Amniotic stem cell (primary cell): Measurements from ENCODE around the gene WNT3A.

Experiments used
- DNase-seq: peaks from one replicate; lab custom pipeline; 2025; lab: John Stamatoyannopoulos, UW

The WNT3A gene

DNA sequence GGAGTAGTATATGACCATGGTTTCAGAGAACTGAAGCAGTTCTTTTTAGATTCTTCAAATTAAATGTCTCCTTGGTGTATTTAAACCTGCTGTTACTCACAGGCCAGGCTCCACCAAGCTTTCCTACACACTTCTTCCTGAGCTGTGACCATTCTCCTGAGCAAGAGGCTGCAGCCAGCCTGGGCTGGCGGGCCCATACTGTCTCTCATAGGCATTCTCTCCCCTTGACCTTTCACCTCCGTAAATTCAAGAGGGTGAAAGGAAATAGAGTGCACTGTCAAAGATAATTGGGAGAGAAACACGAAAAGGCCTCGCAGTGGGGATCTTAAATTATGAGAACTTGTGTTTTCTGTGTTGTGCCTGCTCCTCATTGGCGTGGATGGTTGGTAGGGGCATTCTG is 78.0 kb downstream of the WNT3A start:
- DNase-seq = no peak

- no peak for DNase-seq
Observed at GRCh38 chr1:228085287-228085951, 78.6 kb downstream of the WNT3A start.

DNA sequence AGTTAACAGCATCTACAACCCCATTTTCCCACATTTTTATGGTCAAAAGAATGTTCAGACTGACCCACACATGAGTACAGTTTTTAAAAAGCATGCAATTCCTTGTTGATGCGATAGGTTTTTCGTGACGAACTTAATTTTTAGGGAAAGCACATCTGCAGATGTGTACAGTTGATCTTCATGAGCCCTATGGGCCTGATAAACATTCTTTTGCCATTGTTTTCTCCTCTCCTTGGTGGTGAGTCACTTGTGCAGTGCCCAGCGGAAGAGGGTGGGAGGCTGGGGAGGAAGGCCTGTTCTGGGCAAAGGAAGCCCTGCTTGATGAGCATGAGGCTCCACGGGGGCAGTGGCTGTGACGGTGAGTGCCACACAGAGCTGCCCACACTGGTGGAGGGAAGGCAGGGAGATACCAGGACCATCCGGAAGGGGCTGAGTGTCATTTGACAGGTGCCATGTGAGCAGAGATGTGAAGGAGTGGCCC is 81.0 kb downstream of the WNT3A start:
- DNase-seq = no peak

DNA sequence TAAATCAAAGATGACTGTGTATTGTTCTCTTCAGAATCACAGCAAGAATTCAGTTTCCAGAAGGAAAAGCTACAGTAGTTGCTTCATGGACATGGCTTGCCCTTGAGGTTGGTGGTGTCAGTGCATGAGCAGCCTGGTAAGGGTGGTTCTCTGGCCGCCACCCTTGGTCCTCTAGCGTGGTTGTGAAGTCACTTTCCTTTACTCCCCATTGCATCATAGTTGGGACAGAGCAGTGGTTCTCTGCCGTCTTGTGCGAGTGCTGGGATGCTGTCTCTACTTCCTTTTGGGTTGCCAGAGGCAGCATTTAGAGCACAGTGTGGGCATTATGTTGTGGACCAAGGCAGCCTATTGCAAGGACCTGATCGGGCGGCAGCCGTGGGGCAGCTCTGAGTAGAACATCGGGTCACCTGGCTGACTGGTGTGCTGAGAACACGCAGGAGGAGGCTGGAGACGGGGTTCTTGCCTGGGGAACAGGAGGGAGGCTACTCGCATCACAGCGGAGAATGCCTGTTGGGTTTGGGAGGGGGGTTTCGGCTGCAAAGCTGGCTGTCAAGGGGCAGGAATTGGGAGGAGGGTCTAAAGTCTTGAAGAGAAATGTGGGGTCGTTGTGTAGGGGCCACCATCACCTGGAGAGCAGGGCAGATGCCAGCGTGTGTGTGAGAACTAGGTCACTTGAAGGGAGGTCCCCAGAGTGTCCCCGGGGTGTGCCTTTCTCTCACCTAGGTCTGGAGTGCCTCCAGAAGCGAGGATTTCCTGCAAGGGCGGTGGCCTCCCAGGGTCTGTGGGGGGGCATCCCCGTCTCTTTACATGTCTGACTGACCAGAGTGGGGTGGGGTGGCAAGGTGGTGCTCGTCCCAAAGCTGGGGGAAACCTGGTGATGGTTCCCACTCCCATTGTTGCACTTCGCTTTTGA is 82.0 kb downstream of the WNT3A start:
- DNase-seq = no peak

GRCh38 chr1:228089519-228090380 is 83.0 kb downstream of the WNT3A start:
- DNase-seq = no peak

DNA sequence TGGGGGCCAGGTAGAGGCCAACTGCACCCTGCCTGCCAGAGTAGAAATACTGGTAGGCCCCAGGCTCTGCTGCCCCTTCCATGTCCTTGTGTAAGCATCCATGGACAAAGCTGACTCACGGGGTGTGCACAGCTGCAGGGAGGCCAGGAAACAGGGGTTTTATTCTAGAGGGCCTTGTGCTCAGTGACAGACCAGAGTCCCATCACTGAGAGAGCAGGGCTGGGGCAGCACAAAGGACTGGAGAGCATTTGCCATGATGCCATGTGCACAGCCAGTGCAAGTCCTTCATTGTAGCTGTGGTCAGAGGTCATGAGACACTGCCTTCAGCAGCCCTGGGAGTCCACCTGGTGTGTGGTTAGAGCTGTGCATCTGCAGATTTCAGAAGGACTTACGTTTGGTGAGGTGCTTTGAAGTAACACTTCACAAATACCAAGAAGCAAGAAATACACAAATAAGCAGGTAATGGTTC is 83.8 kb downstream of the WNT3A start:
- no peak for DNase-seq

- no peak for DNase-seq
Observed at GRCh38 chr1:228091084-228091483, 84.3 kb downstream of the WNT3A start.

DNA sequence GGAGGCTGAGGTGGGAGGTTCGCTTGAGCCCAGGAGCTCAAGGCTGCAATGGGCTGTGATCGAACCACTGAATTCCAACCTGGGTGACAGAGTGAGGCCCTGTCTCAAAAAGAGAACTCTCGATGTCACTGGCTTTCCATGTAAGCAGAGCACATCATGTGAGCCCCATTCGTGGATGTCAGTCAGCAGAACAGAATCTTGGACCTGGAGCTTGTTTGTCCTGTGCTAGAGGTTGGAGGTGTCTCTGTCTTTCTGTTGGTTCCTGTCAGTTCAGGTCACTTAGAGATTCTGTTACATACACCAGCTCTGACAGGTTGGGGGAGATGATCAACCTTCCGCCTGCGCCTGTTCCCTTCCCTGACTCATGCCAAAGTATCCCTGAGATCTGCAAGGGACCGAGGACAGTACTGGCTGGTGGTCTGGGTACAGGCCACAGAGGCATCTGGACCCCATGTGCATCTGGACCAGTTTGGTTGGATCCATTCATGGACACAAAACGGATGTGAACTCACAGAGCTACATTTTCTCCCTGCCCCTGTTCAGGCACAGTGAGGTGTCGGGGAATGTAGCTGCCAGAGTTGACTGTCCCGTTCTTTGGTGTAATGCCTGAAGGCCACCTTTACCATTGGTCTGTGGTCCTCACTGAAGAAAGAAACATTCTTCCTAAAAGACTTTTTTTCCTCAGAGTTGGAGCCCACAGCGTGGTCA is 85.7 kb downstream of the WNT3A start:
- no peak for DNase-seq

- DNase-seq = no peak
Observed at GRCh38 chr1:228093050-228093906, 86.5 kb downstream of the WNT3A start.

DNA sequence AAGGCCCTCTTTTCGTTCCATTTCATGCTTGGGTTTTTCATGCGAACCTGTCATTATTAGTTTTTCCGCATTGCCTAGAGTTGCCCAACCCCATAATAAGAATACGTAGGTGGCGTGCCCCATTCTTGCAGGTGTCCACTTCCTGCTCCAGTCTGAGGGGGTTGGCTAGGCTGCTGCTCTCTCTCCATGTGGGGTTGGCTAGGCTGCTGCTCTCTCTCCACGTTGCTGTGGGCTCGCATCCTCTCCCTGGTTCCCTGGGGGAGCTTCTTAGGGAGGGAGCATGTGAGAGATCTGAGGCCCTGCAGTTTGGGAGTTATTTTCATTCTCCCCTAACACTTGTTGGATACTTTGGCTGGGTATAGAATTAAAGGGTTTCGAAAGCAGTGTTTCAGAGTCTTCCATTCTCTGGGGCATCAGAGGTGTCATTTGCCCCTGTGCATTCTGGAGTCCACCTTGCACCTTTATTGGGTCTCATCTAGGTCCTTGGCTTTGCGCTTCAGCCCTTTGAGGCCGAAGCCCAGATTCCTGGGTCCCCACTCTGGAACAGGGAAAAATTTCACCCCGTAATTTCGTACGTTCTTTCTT is 87.7 kb downstream of the WNT3A start:
- no peak for DNase-seq

DNA sequence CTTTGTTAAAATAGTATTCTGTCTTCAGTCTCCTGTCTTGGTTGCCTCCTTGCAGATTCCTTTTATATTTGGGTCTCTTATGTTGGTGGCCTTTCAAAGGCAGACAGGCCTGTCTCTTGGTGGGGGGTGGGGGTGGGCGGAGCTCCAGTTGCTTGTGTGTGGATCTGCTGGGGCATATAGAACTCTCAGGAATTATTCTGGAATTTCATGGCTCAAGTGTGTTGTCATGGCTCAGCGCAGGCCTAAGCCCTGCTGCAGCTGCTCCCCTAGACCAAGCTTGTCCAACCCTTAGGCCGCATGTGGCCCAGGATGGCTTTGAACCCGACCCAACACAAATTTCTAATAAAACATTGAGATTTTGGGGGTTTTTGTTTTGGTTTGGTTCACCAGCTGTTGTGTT is 88.4 kb downstream of the WNT3A start:
- no peak for DNase-seq

GRCh38 chr1:228095938-228096337 is 89.1 kb downstream of the WNT3A start:
- DNase-seq = no peak

DNA sequence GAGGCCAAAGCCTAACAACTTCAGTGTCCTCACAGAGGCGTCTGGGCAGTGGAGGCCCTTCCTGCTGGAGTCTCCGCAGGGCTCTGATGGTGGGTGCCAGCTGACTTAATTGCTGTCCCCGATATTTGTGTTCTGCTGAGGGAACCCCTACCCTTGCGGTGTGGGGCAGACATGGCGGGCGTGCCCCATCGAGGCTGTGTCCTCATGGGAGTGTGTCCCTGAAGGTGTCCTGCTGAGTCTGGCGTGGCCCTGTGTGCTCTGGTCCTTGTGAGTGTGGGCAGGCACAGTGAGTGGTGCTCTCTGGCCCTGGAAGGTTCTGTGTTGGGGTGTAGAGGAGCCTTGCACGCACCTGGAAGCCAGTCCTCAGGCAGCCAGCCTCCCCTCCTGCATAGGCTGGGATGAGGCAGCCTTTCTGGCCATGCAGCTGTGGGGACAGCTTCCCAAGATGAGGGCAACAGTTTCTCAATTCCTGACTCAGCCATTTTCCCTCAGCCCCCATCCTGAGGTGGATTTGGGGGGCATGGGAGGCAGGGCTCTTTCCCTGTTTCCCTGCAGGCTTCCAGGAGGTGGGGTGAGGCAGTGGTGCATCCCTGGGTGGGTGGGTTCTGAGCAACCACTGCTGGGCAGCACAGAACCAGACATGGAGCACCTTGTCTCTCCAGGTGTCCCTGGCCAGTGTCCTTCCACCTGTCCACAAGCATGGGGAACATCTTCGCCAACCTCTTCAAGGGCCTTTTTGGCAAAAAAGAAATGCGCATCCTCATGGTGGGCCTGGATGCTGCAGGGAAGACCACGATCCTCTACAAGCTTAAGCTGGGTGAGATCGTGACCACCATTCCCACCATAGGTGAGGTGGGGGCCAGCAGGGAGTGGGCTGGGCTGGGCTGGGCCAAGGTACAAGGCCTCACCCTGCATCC is 89.9 kb downstream of the WNT3A start:
- no peak for DNase-seq

DNA sequence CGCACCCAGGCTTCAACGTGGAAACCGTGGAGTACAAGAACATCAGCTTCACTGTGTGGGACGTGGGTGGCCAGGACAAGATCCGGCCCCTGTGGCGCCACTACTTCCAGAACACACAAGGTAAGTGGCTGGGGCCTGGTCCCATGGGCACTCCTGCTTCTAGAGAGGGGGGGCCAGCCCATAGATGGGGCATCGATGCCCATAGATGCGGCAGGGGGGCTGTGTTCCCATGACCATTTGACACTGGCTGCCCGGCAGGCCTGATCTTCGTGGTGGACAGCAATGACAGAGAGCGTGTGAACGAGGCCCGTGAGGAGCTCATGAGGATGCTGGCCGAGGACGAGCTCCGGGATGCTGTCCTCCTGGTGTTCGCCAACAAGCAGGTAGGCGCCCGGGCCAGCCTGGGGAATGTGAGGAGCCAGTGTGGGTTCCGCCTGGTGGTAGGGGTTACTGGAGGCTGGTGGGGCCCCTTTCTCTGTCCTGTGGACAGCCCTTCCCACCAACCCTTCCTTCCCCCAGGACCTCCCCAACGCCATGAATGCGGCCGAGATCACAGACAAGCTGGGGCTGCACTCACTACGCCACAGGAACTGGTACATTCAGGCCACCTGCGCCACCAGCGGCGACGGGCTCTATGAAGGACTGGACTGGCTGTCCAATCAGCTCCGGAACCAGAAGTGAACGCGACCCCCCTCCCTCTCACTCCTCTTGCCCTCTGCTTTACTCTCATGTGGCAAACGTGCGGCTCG is 90.7 kb downstream of the WNT3A start:
- DNase-seq = no peak

GRCh38 chr1:228098323-228098931 is 91.6 kb downstream of the WNT3A start:
- DNase-seq = no peak

DNA sequence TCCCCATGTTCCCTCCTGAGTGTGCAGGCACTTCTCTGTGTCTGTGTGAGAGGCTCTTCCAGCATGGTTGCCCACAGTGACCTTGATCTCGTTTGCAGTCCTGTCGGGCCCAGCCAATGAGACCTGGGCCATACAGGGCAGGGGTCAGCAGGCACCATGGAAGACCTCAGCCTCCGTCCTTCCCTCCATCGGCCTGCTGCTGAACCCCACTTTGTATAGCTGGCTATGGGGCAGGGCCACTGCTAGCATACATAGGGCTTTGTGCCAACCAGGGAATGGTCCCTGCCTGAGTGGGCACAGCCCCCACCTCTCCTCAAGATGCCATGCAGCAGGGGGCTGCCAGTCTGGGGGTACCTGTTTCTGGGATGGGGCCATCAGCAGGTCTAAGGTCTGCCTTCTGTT is 92.5 kb downstream of the WNT3A start:
- DNase-seq = no peak

DNA sequence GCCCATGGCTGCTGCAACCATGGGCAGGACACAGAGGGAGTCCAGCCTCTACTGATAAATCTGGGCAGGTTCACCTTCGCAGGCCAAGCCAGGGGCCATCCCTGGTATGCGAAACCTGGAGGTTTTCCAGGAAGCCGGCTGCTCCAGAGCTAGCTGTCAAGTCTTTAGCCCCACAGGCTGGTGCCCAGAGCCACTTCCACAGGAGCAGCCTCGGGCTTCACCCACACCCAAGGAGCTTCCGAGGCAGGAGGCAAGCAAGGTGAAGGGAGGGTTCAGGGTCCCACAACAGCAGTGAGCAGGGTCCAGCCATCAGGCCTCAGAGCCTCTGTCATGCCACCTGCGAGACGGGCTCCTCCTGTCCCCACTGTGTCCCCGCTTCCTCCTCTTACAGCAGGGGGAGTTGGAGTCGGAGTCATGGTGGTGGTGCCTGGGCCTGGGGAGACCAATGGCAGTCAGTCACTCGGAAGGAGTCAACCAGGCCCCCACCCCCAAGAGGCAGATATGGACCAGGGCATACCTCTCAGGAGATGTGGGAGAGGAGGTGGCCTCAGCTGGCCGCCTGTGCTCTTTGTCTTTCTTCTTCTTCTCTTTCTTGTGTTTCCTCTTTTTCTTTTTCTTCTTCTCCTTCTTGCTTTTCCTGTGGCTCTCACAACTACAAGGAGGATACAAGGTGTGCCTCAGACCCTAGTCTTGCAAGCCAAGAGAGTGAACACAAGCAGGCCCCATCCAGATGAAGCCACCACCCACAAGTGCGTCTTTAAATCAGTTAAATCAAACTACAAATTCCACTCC is 94.2 kb downstream of the WNT3A start:
- DNase-seq = no peak
